ENCODE measurements around the gene MAGEF1. TPM values are rescaled to one million over a fixed set of nuclear protein-coding genes. Genes with fewer than 3 reads are reported as not detected.

Gene MAGEF1
- total and polyA plus RNA-seq, 10 of the 15 experiments (the other 5 are each of a cell fraction or from before 2014, with no cell fraction given), result 2.3 to 62.2 (median 27.1) TPM

GRCh38 chr3:184683900-184684560, 27.8 kb downstream of the MAGEF1 start:
- Histone ChIP-seq H3K9ac (ENCODE audit: control insufficient read depth, insufficient read depth, low read length) (no peak overlapping the region), H3K4me3 (no peak overlapping the region), H3K4me1 (ENCODE audit: control insufficient read depth, insufficient read depth, low read length) (no peaks in the 10 kb centered on the region), H3K36me3 (ENCODE audit: control insufficient read depth in 2 of 2, insufficient read depth in 2 of 2, low read length in 1 of 2) (no peaks in the 10 kb centered on the region), H3K27ac (ENCODE audit: control insufficient read depth, insufficient read depth) (no peak overlapping the region), H3K79me2 (ENCODE audit: control insufficient read depth, insufficient read depth, low read length) (no peaks in the 10 kb centered on the region), H3K4me2 (ENCODE audit: control insufficient read depth, insufficient read depth) (no peak overlapping the region), H3K9me3 (replicated peaks; ENCODE audit: control insufficient read depth, insufficient read depth, low read length) (no peaks in the 10 kb centered on the region), H4K20me1 (ENCODE audit: control insufficient read depth, insufficient read depth) (no peaks in the 10 kb centered on the region), H2AFZ (ENCODE audit: control insufficient read depth, low read depth, low read length) (no peak overlapping the region), H3K27me3 (replicated peaks in 1 of 2; ENCODE audit: control insufficient read depth in 2 of 2, insufficient read depth in 2 of 2, low read length in 1 of 2) (peaks cover 0 to 7% of the 10 kb centered on the region in 2 experiments)
- in situ Hi-C loops (cut with MboI), result no loop called here
- ChIA-PET SMC1A (ENCODE audit: uncharacterized antibody, unreplicated experiment) (no interaction called here), RAD21 (ENCODE audit: unreplicated experiment) (no interaction called here), POLR2A (no interaction called here), CTCF (interaction anchor here (1.0 kb wide), 1 partner anchor 123 kb away, joined by 4 read pairs; no protein-coding TSS in a partner anchor)
- intact Hi-C loops (cut with micrococcal nuclease; ENCODE audit: unreplicated experiment), result no loop called here
- BruUV-seq (replicated peaks), result no TSS peak
- ATAC-seq, result no peak
- 41% methylated on average over 12 of the region's 12 CpGs for WGBS (ENCODE audit: insufficient coverage, insufficient replicate concordance, low lambda C conversion rate, missing lambda C conversion rate)
- no peak for FAIRE-seq
- no peak for DNase-seq (ENCODE audit: low read depth, low spot score)
- TF ChIP-seq HDGF (IDR thresholded peaks at IDR 0.05) (no peak), HDAC2 (IDR thresholded peaks at IDR 0.05) (no peak), MYC (IDR thresholded peaks at IDR 0.05; ENCODE audit: insufficient read depth, insufficient read length, insufficient replicate concordance, low read length, severe bottlenecking) (no peak), CBFB (IDR thresholded peaks at IDR 0.05; ENCODE audit: low read depth) (no peak), USF2 (IDR thresholded peaks at IDR 0.05; ENCODE audit: borderline replicate concordance, low read depth, low read length) (no peak), ZNF622 (IDR thresholded peaks at IDR 0.05) (no peak), STAT3 (IDR thresholded peaks at IDR 0.05; ENCODE audit: low read depth, low read length) (no peak), MLLT1 (IDR thresholded peaks at IDR 0.05) (no peak), STAT1 (conservative IDR thresholded peaks at IDR 0.05) (no peak), EP300 (IDR thresholded peaks at IDR 0.05; ENCODE audit: borderline replicate concordance in 1 of 2, control insufficient read depth in 1 of 2, low read depth in 2 of 2, low read length in 2 of 2) (no peak), ASH2L (IDR thresholded peaks at IDR 0.05; ENCODE audit: borderline replicate concordance, low read depth) (no peak), IKZF1 (conservative IDR thresholded peaks at IDR 0.05) (no peak), BMI1 (IDR thresholded peaks at IDR 0.05; ENCODE audit: borderline replicate concordance) (no peak), CUX1 (IDR thresholded peaks at IDR 0.05; ENCODE audit: insufficient replicate concordance, low read depth, low read length) (no peak), NRF1 (conservative IDR thresholded peaks at IDR 0.05; ENCODE audit: low read depth, low read length) (no peak), MEF2A (IDR thresholded peaks at IDR 0.05; ENCODE audit: insufficient read depth, low read depth, low read length) (no peak), RELA (IDR thresholded peaks at IDR 0.05; ENCODE audit: borderline replicate concordance, partially characterized antibody) (no peak)

Measured in GM12878 (cell line).